HepG2 (cell line): ENCODE data around the gene HYAL1. TPM values are rescaled to one million over a fixed set of nuclear protein-coding genes. Genes with fewer than 3 reads are reported as not detected.

Experiments used
- AGO1 ChIP-seq: fragments of 200-400 bp; formaldehyde crosslinking; IDR thresholded peaks from 2 replicates; pipeline ENCODE4 v1.6.1; 2017; ENCODE audit warnings: mild to moderate bottlenecking, low read depth, low read length, moderate library complexity; ENCODE audit not compliant: poor library complexity, severe bottlenecking
- GTF3A ChIP-seq: sonication (generic); formaldehyde crosslinking; conservative IDR thresholded peaks from 2 replicates; pipeline ENCODE4 v1.4.0; 2020; ENCODE audit warnings: mild to moderate bottlenecking, missing genetic modification reagents
- HNF4G ChIP-seq, 2 experiments: sonication (generic) in 1 of 2; formaldehyde crosslinking in 1 of 2; IDR thresholded peaks; 2 replicates each; pipeline versions ENCODE4 v1.4.0 to v1.6.1; 2011 to 2020; ENCODE audit warnings: borderline replicate concordance in 2 of 2, low read depth in 2 of 2, mild to moderate bottlenecking in 2 of 2, low read length in 1 of 2, missing genetic modification reagents in 1 of 2, moderate library complexity in 1 of 2
- MED1 ChIP-seq: sonication (generic); formaldehyde crosslinking; IDR thresholded peaks from 2 replicates; pipeline ENCODE4 v1.4.0; 2020; ENCODE audit warnings: missing genetic modification reagents
- MTF1 ChIP-seq: sonication (generic); formaldehyde crosslinking; IDR thresholded peaks from 2 replicates; pipeline ENCODE4 v1.5.0; 2020; ENCODE audit warnings: missing genetic modification reagents
- MXI1 ChIP-seq: IDR thresholded peaks from 3 replicates; pipeline ENCODE4 v1.6.1; 2012; ENCODE audit warnings: low read depth, low read length, inconsistent platforms, borderline replicate concordance
- PTBP1 ChIP-seq: fragments of 200-400 bp; formaldehyde crosslinking; IDR thresholded peaks from 2 replicates; pipeline ENCODE4 v1.6.1; 2018; ENCODE audit warnings: low read length, low read depth; ENCODE audit not compliant: poor library complexity, severe bottlenecking
- SIN3A ChIP-seq: IDR thresholded peaks from 2 replicates; pipeline ENCODE4 v1.6.1; 2011; ENCODE audit warnings: low read depth, mild to moderate bottlenecking, control low read depth, low read length, borderline replicate concordance
- TRAFD1 ChIP-seq: sonication (generic); formaldehyde crosslinking; IDR thresholded peaks from 2 replicates; pipeline ENCODE4 v1.5.1; 2020; ENCODE audit warnings: missing genetic modification reagents, mild to moderate bottlenecking, borderline replicate concordance
- ZFP82 ChIP-seq: sonication (generic); formaldehyde crosslinking; IDR thresholded peaks from 2 replicates; pipeline ENCODE4 v1.5.1; 2020; ENCODE audit warnings: mild to moderate bottlenecking, missing genetic modification reagents, borderline replicate concordance
- ZNF101 ChIP-seq: sonication (generic); formaldehyde crosslinking; IDR thresholded peaks from 2 replicates; pipeline ENCODE4 v1.4.0; 2020; ENCODE audit warnings: mild to moderate bottlenecking, low read depth, missing genetic modification reagents, borderline replicate concordance
- ZNF549 ChIP-seq: sonication (generic); formaldehyde crosslinking; IDR thresholded peaks from 2 replicates; pipeline ENCODE4 v1.5.0; 2020; ENCODE audit warnings: missing genetic modification reagents
- ZNF563 ChIP-seq: sonication (generic); formaldehyde crosslinking; IDR thresholded peaks from 2 replicates; pipeline ENCODE4 v1.8.0; 2022; ENCODE audit warnings: mild to moderate bottlenecking, moderate library complexity, missing genetic modification reagents
- ZNF703 ChIP-seq: sonication (generic); formaldehyde crosslinking; IDR thresholded peaks from 2 replicates; pipeline ENCODE4 v1.5.1; 2020; ENCODE audit warnings: missing genetic modification reagents, mild to moderate bottlenecking, moderate library complexity, borderline replicate concordance
- ZNF766 ChIP-seq: sonication (generic); formaldehyde crosslinking; IDR thresholded peaks from 2 replicates; pipeline ENCODE4 v1.5.0; 2020; ENCODE audit warnings: missing genetic modification reagents, borderline replicate concordance
- ZNF768 ChIP-seq: sonication (generic); formaldehyde crosslinking; IDR thresholded peaks from 2 replicates; pipeline ENCODE4 v1.4.0; 2020; ENCODE audit warnings: missing genetic modification reagents
- ZNF770 ChIP-seq: sonication (generic); formaldehyde crosslinking; IDR thresholded peaks from 2 replicates; pipeline ENCODE4 v1.5.0; 2020; ENCODE audit warnings: mild to moderate bottlenecking, missing genetic modification reagents
- ZNF776 ChIP-seq: sonication (generic); formaldehyde crosslinking; IDR thresholded peaks from 2 replicates; pipeline ENCODE4 v1.4.0; 2020; ENCODE audit warnings: mild to moderate bottlenecking, missing genetic modification reagents
- polyA plus RNA-seq, 8 experiments: library from polyadenylated mRNA; depleted of rRNA in 3 of 8; stranded (reverse) in 7 of 8; unstranded in 1 of 8; fragments of >200 nt; fragmentation: Illumina TruSeq in 4 of 8; extraction: Trizol in 4 of 8; gene quantifications; 2 replicates each; pipeline versions ENCODE4 v1.2.1 to v1.2.3, GENCODE V29; 2011 to 2016; ENCODE audit warnings: low read depth in 4 of 8, missing spikeins in 1 of 8, mixed read lengths in 1 of 8; ENCODE audit not compliant: insufficient read depth in 1 of 8
- total RNA-seq, 5 experiments: library from RNA; depleted of rRNA; stranded (reverse); fragments of >200 nt; fragmentation: Illumina TruSeq; extraction: Trizol; gene quantifications; 2 replicates each; pipeline ENCODE4 v1.2.3, GENCODE V29; 2016; ENCODE audit warnings: low read depth in 1 of 5
- TF ChIP-seq, protein P1 (sequence below): sonication (generic); formaldehyde crosslinking; IDR thresholded peaks from 2 replicates; pipeline ENCODE4 v1.4.0; 2020; ENCODE audit warnings: mild to moderate bottlenecking, missing genetic modification reagents, borderline replicate concordance
- TF ChIP-seq, protein P2 (sequence below): IDR thresholded peaks from 2 replicates; pipeline ENCODE4 v1.4.0; 2020; ENCODE audit warnings: mild to moderate bottlenecking, missing genetic modification reagents

HYAL1 gene
- total and polyA plus RNA-seq, 2 of the 13 experiments (the other 11 are each of a cell fraction or from before 2014, with no cell fraction given): 76.5 to 193 TPM

GRCh38 chr3:50269977-50270413, 33.4 kb downstream of the HYAL1 start (continued):
- no peak for TF ChIP-seq ZNF101 (CRISPR knock-in tag)
- no peak for TF ChIP-seq MTF1 (CRISPR knock-in tag)
- no peak for TF ChIP-seq ZNF768 (CRISPR knock-in tag)
- TF ChIP-seq, protein P1, sequence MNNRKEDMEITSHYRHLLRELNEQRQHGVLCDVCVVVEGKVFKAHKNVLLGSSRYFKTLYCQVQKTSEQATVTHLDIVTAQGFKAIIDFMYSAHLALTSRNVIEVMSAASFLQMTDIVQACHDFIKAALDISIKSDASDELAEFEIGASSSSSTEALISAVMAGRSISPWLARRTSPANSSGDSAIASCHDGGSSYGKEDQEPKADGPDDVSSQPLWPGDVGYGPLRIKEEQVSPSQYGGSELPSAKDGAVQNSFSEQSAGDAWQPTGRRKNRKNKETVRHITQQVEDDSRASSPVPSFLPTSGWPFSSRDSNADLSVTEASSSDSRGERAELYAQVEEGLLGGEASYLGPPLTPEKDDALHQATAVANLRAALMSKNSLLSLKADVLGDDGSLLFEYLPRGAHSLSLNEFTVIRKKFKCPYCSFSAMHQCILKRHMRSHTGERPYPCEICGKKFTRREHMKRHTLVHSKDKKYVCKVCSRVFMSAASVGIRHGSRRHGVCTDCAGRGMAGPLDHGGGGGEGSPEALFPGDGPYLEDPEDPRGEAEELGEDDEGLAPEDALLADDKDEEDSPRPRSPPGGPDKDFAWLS (CRISPR knock-in tag): no peak
- no peak for TF ChIP-seq ZNF703 (CRISPR knock-in tag)
- no peak for TF ChIP-seq GTF3A (CRISPR knock-in tag)
- 0 out of 2 replicates have a peak, but pooled peaks have one; percentile 10 for TF ChIP-seq ZNF563 (CRISPR knock-in tag)
- no peak for TF ChIP-seq MED1
- TF ChIP-seq TRAFD1 (CRISPR knock-in tag): no peak
- TF ChIP-seq SIN3A: no peak
- TF ChIP-seq ZNF549 (CRISPR knock-in tag): no peak
- TF ChIP-seq ZNF766 (CRISPR knock-in tag): no peak
- TF ChIP-seq PTBP1: no peak
- TF ChIP-seq, protein P2, sequence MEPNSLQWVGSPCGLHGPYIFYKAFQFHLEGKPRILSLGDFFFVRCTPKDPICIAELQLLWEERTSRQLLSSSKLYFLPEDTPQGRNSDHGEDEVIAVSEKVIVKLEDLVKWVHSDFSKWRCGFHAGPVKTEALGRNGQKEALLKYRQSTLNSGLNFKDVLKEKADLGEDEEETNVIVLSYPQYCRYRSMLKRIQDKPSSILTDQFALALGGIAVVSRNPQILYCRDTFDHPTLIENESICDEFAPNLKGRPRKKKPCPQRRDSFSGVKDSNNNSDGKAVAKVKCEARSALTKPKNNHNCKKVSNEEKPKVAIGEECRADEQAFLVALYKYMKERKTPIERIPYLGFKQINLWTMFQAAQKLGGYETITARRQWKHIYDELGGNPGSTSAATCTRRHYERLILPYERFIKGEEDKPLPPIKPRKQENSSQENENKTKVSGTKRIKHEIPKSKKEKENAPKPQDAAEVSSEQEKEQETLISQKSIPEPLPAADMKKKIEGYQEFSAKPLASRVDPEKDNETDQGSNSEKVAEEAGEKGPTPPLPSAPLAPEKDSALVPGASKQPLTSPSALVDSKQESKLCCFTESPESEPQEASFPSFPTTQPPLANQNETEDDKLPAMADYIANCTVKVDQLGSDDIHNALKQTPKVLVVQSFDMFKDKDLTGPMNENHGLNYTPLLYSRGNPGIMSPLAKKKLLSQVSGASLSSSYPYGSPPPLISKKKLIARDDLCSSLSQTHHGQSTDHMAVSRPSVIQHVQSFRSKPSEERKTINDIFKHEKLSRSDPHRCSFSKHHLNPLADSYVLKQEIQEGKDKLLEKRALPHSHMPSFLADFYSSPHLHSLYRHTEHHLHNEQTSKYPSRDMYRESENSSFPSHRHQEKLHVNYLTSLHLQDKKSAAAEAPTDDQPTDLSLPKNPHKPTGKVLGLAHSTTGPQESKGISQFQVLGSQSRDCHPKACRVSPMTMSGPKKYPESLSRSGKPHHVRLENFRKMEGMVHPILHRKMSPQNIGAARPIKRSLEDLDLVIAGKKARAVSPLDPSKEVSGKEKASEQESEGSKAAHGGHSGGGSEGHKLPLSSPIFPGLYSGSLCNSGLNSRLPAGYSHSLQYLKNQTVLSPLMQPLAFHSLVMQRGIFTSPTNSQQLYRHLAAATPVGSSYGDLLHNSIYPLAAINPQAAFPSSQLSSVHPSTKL (CRISPR knock-in tag): no peak
- no peak for TF ChIP-seq ZNF770 (CRISPR knock-in tag)
- no peak for TF ChIP-seq AGO1
- no peak for TF ChIP-seq ZFP82 (CRISPR knock-in tag)
- TF ChIP-seq HNF4G (IDR thresholded peaks at IDR 0.05; ENCODE audit: borderline replicate concordance, low read depth, low read length): no peak
- no peak for TF ChIP-seq HNF4G (CRISPR knock-in tag; IDR thresholded peaks at IDR 0.05; ENCODE audit: borderline replicate concordance, low read depth)
- TF ChIP-seq MXI1: 0 out of 3 replicates have a peak, but pooled peaks have one; percentile 4
- TF ChIP-seq ZNF776 (CRISPR knock-in tag): no peak
